H9 (cell line): ENCODE data around the gene GBP5. TPM values are rescaled to one million over a fixed set of nuclear protein-coding genes. Genes with fewer than 3 reads are reported as not detected.
"Not testable (repeated sequence)": the region's sequence is repeated elsewhere in the genome, so short reads cannot be mapped to it uniquely, and the experiment has no call there.

Experiments used
- DNase-seq: peaks from one replicate; pipeline ENCODE4 v3.0.0-alpha.2; 2017
- H2AFZ ChIP-seq: one replicate; pipeline ENCODE4 v1.6.1; 2013; ENCODE audit warnings: mild to moderate bottlenecking, low read length, control low read depth, moderate library complexity
- H2AK5ac ChIP-seq: 2 replicates; pipeline ENCODE4 v1.6.1; 2013; ENCODE audit warnings: low read length, control low read depth, mixed read lengths; ENCODE audit not compliant: insufficient read length
- H2BK120ac ChIP-seq: one replicate; pipeline ENCODE4 v1.6.1; 2013; ENCODE audit warnings: low read depth, mild to moderate bottlenecking, low read length, control low read depth, inconsistent platforms; ENCODE audit not compliant: poor library complexity, severe bottlenecking
- H2BK12ac ChIP-seq: 2 replicates; pipeline ENCODE4 v1.6.1; 2013; ENCODE audit warnings: low read length, control low read depth, mixed read lengths, low read depth; ENCODE audit not compliant: insufficient read length
- H2BK15ac ChIP-seq: 2 replicates; pipeline ENCODE4 v1.6.1; 2013; ENCODE audit warnings: low read depth, low read length, control low read depth
- H2BK20ac ChIP-seq: one replicate; pipeline ENCODE4 v1.6.1; 2013; ENCODE audit warnings: low read depth, mild to moderate bottlenecking, low read length, control low read depth, inconsistent platforms; ENCODE audit not compliant: poor library complexity, severe bottlenecking
- H2BK5ac ChIP-seq: 2 replicates; pipeline ENCODE4 v1.6.1; 2013; ENCODE audit warnings: low read length, control low read depth, mixed read lengths; ENCODE audit not compliant: insufficient read length
- H3K14ac ChIP-seq: 2 replicates; pipeline ENCODE4 v1.6.1; 2013; ENCODE audit warnings: low read length, control low read depth; ENCODE audit not compliant: insufficient read depth
- H3K18ac ChIP-seq: 2 replicates; pipeline ENCODE4 v1.6.1; 2013; ENCODE audit warnings: low read depth, mild to moderate bottlenecking, mixed read lengths, low read length, control low read depth; ENCODE audit not compliant: insufficient read length
- H3K23ac ChIP-seq: 2 replicates; pipeline ENCODE4 v1.6.1; 2013; ENCODE audit warnings: low read length, control low read depth, mixed read lengths, low read depth; ENCODE audit not compliant: insufficient read length
- H3K23me2 ChIP-seq: 2 replicates; pipeline ENCODE4 v1.6.1; 2013; ENCODE audit warnings: low read depth, mild to moderate bottlenecking, mixed read lengths, low read length, control low read depth; ENCODE audit not compliant: insufficient read length, poor library complexity, severe bottlenecking
- H3K27ac ChIP-seq: 2 replicates; pipeline ENCODE4 v1.5.1; 2013; ENCODE audit warnings: low read length, control low read depth, mixed read lengths, low read depth; ENCODE audit not compliant: insufficient read length
- H3K27me3 ChIP-seq: 2 replicates; pipeline ENCODE4 v1.6.1; 2013; ENCODE audit warnings: low read length, control low read depth, inconsistent platforms; ENCODE audit not compliant: insufficient read depth
- H3K4ac ChIP-seq: 2 replicates; pipeline ENCODE4 v1.6.1; 2013; ENCODE audit warnings: low read depth, mild to moderate bottlenecking, control low read depth, inconsistent platforms, low read length, moderate library complexity
- H3K4me1 ChIP-seq: 2 replicates; pipeline ENCODE4 v1.6.1; 2013; ENCODE audit warnings: low read length, control low read depth, inconsistent platforms; ENCODE audit not compliant: insufficient read depth
- H3K4me2 ChIP-seq: 2 replicates; pipeline ENCODE4 v1.6.1; 2013; ENCODE audit warnings: low read length, control low read depth, mixed read lengths; ENCODE audit not compliant: insufficient read length, insufficient read depth
- H3K56ac ChIP-seq: 2 replicates; pipeline ENCODE4 v1.6.1; 2013; ENCODE audit warnings: low read depth, mild to moderate bottlenecking, mixed read lengths, low read length, control low read depth; ENCODE audit not compliant: insufficient read length
- H3K79me1 ChIP-seq: 2 replicates; pipeline ENCODE4 v1.6.1; 2013; ENCODE audit warnings: low read depth, mild to moderate bottlenecking, moderate library complexity, low read length, control low read depth, inconsistent platforms; ENCODE audit not compliant: insufficient read depth, poor library complexity, severe bottlenecking
- H3K79me2 ChIP-seq: 2 replicates; pipeline ENCODE4 v1.6.1; 2013; ENCODE audit warnings: low read length, control low read depth, inconsistent platforms; ENCODE audit not compliant: insufficient read depth
- H3K9ac ChIP-seq: 2 replicates; pipeline ENCODE4 v1.6.1; 2013; ENCODE audit warnings: low read length, control low read depth, mixed read lengths; ENCODE audit not compliant: insufficient read length; ENCODE audit errors: extremely low read depth
- H3K9me3 ChIP-seq: one replicate; pipeline ENCODE4 v1.6.1; 2013; ENCODE audit warnings: low read depth, low read length, inconsistent platforms; ENCODE audit not compliant: control insufficient read depth
- H3T11ph ChIP-seq: one replicate; pipeline ENCODE4 v1.6.1; 2013; ENCODE audit warnings: mild to moderate bottlenecking, low read length, control low read depth, inconsistent platforms
- H4K20me1 ChIP-seq: one replicate; pipeline ENCODE4 v1.6.1; 2013; ENCODE audit not compliant: control insufficient read depth, insufficient read length, insufficient read depth
- H4K5ac ChIP-seq: 2 replicates; pipeline ENCODE4 v1.6.1; 2013; ENCODE audit warnings: low read depth, mild to moderate bottlenecking, mixed read lengths, low read length, control low read depth; ENCODE audit not compliant: insufficient read length
- H4K8ac ChIP-seq: replicated peaks from 2 replicates; pipeline ENCODE4 v1.6.1; 2013; ENCODE audit warnings: low read length, control low read depth, mixed read lengths, low read depth; ENCODE audit not compliant: insufficient read length
- H4K91ac ChIP-seq: 2 replicates; pipeline ENCODE4 v1.6.1; 2013; ENCODE audit warnings: low read depth, mild to moderate bottlenecking, moderate library complexity, mixed read lengths, low read length, control low read depth; ENCODE audit not compliant: insufficient read length
- H3K27ac Mint-ChIP-seq, 3 experiments: 2 replicates in 2 of 3; 3 replicates in 1 of 3; pipeline ENCODE4 v1.8.0; 2020 to 2021; ENCODE audit warnings: mixed read lengths in 3 of 3, mild to moderate bottlenecking in 1 of 3, moderate library complexity in 1 of 3
- H3K27me3 Mint-ChIP-seq: 2 replicates; pipeline ENCODE4 v1.8.0; 2021; ENCODE audit warnings: low read depth, mild to moderate bottlenecking, moderate library complexity, mixed read lengths
- H3K36me3 Mint-ChIP-seq, 3 experiments: 2 replicates in 2 of 3; 3 replicates in 1 of 3; pipeline ENCODE4 v1.8.0; 2020 to 2021; ENCODE audit warnings: low read depth in 3 of 3, mixed read lengths in 3 of 3; ENCODE audit not compliant: insufficient read depth in 1 of 3
- H3K4me1 Mint-ChIP-seq, 2 experiments: 2 replicates each; pipeline ENCODE4 v1.8.0; 2020; ENCODE audit warnings: mixed read lengths in 2 of 2
- H3K4me3 Mint-ChIP-seq, 2 experiments: 2 replicates in 1 of 2; 3 replicates in 1 of 2; pipeline ENCODE4 v1.8.0; 2020 to 2021; ENCODE audit warnings: mild to moderate bottlenecking in 2 of 2, mixed read lengths in 2 of 2, moderate library complexity in 1 of 2
- H3K9me3 Mint-ChIP-seq, 2 experiments: 2 replicates in 1 of 2; 3 replicates in 1 of 2; pipeline ENCODE4 v1.8.0; 2020; ENCODE audit warnings: mild to moderate bottlenecking in 2 of 2, mixed read lengths in 2 of 2, moderate library complexity in 1 of 2
- whole genome bisulfite sequencing: extraction: QIAGEN DNeasy Blood & Tissue Kit; methylation state at CpG from one replicate; pipeline ENCODE4 v1.1.7; 2013; ENCODE audit warnings: missing lambda C conversion rate, low lambda C conversion rate, mixed read lengths; ENCODE audit not compliant: insufficient read length; ENCODE audit errors: extremely low coverage; 5-methylcytosine and 5-hydroxymethylcytosine counted together
- total RNA-seq: library from RNA; stranded (reverse); gene quantifications from 2 replicates; pipeline ENCODE4 v1.2.1, GENCODE V29; 2021
- TF ChIP-seq, protein P1 (sequence below): fragments of 200-600 bp; sonication (generic); conservative IDR thresholded peaks from 3 replicates; pipeline ENCODE4 v1.8.0; 2021; ENCODE audit warnings: antibody characterized with exemption, mild to moderate bottlenecking

Gene GBP5
- total RNA-seq, 1 experiment from 2014 or later: not detected

GRCh38 chr1:89302697-89303332 is 30.2 kb upstream of the GBP5 start:
- no peaks in the 10 kb centered on the region for H3K79me2 ChIP-seq
- peaks cover 10 to 12% of the 10 kb centered on the region in 2 experiments for H3K9me3 Mint-ChIP-seq
- no peak overlapping the region for H3K27ac ChIP-seq
- no peak overlapping the region for H2AK5ac ChIP-seq
- no peak overlapping the region for H4K5ac ChIP-seq
- no peak overlapping the region for H3K14ac ChIP-seq
- H3K4me2 ChIP-seq: no peak overlapping the region
- no peaks in the 10 kb centered on the region for H4K20me1 ChIP-seq
- TF ChIP-seq, protein P1, sequence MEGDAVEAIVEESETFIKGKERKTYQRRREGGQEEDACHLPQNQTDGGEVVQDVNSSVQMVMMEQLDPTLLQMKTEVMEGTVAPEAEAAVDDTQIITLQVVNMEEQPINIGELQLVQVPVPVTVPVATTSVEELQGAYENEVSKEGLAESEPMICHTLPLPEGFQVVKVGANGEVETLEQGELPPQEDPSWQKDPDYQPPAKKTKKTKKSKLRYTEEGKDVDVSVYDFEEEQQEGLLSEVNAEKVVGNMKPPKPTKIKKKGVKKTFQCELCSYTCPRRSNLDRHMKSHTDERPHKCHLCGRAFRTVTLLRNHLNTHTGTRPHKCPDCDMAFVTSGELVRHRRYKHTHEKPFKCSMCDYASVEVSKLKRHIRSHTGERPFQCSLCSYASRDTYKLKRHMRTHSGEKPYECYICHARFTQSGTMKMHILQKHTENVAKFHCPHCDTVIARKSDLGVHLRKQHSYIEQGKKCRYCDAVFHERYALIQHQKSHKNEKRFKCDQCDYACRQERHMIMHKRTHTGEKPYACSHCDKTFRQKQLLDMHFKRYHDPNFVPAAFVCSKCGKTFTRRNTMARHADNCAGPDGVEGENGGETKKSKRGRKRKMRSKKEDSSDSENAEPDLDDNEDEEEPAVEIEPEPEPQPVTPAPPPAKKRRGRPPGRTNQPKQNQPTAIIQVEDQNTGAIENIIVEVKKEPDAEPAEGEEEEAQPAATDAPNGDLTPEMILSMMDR: no peak
- H3K36me3 Mint-ChIP-seq: peaks cover 2 to 8% (median 6%) of the 10 kb centered on the region in 3 experiments; a peak in 5 of 7 replicates
- no peak for DNase-seq
- no peaks in the 10 kb centered on the region for H3K27me3 ChIP-seq
- H3K23ac ChIP-seq: no peak overlapping the region
- H3K18ac ChIP-seq: no peak overlapping the region
- H2BK20ac ChIP-seq: no peak overlapping the region
- no peak overlapping the region for H2BK5ac ChIP-seq
- WGBS: no CpG with 5 or more reads among the region's 25 CpGs
- no peak overlapping the region for H2BK120ac ChIP-seq
- H3K4me1 ChIP-seq: no peaks in the 10 kb centered on the region
- H3K9me3 ChIP-seq: no peaks in the 10 kb centered on the region
- no peak overlapping the region for H3K56ac ChIP-seq
- H3K27me3 Mint-ChIP-seq: no peaks in the 10 kb centered on the region
- no peak overlapping the region for H4K91ac ChIP-seq
- no peak overlapping the region for H4K8ac ChIP-seq
- no peak overlapping the region for H3K4me3 Mint-ChIP-seq
- no peak overlapping the region for H3K9ac ChIP-seq
- H3K27ac Mint-ChIP-seq: no peak overlapping the region; a peak in 1 of 7 replicates
- H3K79me1 ChIP-seq: no peaks in the 10 kb centered on the region
- no peaks in the 10 kb centered on the region for H3K23me2 ChIP-seq
- H2AFZ ChIP-seq: no peak overlapping the region
- no peak overlapping the region for H2BK12ac ChIP-seq
- H2BK15ac ChIP-seq: no peak overlapping the region
- H3T11ph ChIP-seq: no peak overlapping the region
- no peaks in the 10 kb centered on the region for H3K4me1 Mint-ChIP-seq
- no peak overlapping the region for H3K4ac ChIP-seq

GRCh38 chr1:89299739-89300463 is 27.2 kb upstream of the GBP5 start:
- no CpG with 5 or more reads among the region's 3 CpGs for WGBS
- not testable (repeated sequence) for H3K23ac ChIP-seq, H3T11ph ChIP-seq, H3K4me1 ChIP-seq, H2BK120ac ChIP-seq, H3K79me1 ChIP-seq, H3K18ac ChIP-seq, H3K4me3 Mint-ChIP-seq, H3K27ac Mint-ChIP-seq, H3K9me3 ChIP-seq, H3K27me3 Mint-ChIP-seq, H3K79me2 ChIP-seq, H2AK5ac ChIP-seq, H4K91ac ChIP-seq, H3K36me3 Mint-ChIP-seq, H2AFZ ChIP-seq, H3K4me2 ChIP-seq, H3K9ac ChIP-seq, DNase-seq, H3K56ac ChIP-seq, H4K8ac ChIP-seq, H3K23me2 ChIP-seq, H3K4ac ChIP-seq, H3K14ac ChIP-seq, H2BK20ac ChIP-seq, H3K27me3 ChIP-seq, H2BK5ac ChIP-seq, H3K27ac ChIP-seq, H2BK15ac ChIP-seq, H2BK12ac ChIP-seq, H3K4me1 Mint-ChIP-seq, H4K5ac ChIP-seq, H4K20me1 ChIP-seq
- peaks cover 10 to 12% of the 10 kb centered on the region in 2 experiments for H3K9me3 Mint-ChIP-seq
